GM12801 (cell line): ENCODE data around the gene TRIP10.

Experiments
- TF ChIP-seq, protein P1 (sequence below): IDR thresholded peaks from one replicate; pipeline ENCODE4 v1.5.1; 2011; ENCODE audit warnings: control low read depth; ENCODE audit not compliant: insufficient read length; ENCODE audit errors: extremely low read depth

TRIP10 gene

DNA sequence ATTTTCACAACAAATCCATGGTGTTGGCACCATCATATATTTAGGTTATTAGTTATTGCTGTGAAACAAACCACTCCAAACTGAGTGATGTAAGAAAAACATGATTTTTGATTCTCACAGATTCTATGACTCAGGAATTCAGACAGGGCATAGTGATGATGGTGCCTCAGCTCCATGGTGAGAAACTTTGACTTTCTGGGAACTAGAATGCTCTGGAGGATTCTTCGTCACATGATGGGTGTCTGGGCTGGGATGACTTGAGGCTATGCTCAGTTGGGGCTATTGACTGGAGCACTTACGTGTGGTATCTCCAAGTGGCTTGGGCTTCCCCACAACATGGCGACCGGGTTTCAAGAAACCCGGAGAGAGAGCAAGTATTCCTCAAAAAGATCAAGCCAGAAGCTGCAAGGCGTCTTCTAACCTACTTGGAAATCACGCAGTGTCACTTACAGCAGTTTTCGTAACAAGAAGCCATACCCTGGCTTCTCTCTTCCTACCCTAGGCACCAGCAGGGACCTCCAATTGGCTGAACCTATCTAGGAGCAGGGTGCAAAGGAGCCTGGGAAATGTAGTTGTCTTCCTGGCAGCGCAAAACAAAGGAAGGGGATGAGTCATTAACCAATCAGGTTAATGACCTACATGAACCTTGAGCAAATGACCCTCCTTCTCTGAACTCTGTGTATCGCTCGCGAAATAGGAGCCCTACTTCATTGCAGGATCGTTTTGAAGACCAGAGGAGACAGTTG lies 55.4 kb downstream of the TRIP10 start:
- TF ChIP-seq, protein P1, sequence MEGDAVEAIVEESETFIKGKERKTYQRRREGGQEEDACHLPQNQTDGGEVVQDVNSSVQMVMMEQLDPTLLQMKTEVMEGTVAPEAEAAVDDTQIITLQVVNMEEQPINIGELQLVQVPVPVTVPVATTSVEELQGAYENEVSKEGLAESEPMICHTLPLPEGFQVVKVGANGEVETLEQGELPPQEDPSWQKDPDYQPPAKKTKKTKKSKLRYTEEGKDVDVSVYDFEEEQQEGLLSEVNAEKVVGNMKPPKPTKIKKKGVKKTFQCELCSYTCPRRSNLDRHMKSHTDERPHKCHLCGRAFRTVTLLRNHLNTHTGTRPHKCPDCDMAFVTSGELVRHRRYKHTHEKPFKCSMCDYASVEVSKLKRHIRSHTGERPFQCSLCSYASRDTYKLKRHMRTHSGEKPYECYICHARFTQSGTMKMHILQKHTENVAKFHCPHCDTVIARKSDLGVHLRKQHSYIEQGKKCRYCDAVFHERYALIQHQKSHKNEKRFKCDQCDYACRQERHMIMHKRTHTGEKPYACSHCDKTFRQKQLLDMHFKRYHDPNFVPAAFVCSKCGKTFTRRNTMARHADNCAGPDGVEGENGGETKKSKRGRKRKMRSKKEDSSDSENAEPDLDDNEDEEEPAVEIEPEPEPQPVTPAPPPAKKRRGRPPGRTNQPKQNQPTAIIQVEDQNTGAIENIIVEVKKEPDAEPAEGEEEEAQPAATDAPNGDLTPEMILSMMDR: no peak

DNA sequence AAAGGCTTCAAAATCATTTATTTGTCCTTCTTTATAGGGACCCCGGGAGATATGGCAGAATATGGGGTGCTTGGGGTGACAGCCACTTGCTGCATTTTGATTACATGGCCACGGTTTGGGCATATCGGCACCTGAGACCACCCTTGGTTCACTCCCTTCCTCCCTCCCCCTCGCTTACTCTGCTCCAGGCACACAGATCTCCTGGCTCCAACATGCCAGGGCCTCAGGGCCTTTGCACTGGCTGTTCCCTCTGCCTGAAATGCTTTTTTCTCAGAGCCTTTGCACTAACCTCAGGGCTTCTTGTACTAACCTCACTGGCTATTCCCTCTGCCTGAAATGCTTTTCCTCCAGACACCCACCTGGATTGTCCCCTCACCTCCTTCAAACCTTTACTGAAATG lies 56.8 kb downstream of the TRIP10 start:
- TF ChIP-seq, protein P1: no peak

DNA sequence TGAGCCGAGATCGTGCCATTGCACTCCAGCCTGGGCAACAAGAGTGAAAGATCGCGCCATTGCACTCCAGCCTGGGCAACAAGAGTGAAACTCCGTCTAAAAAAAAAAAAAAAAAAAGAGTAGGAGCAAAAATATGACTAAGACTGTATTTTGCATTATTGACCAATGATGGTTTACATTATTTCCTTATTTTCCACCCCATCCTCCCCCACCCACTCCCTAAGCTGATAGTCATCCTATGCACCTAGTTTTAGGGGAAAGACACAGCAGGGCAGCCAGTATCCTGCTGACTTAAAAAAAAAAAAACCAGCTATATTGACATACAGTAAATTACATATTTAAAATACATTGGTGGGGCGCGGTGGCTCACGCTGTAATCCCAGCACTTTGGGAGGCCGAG lies 58.2 kb downstream of the TRIP10 start:
- TF ChIP-seq, protein P1: no peak

DNA sequence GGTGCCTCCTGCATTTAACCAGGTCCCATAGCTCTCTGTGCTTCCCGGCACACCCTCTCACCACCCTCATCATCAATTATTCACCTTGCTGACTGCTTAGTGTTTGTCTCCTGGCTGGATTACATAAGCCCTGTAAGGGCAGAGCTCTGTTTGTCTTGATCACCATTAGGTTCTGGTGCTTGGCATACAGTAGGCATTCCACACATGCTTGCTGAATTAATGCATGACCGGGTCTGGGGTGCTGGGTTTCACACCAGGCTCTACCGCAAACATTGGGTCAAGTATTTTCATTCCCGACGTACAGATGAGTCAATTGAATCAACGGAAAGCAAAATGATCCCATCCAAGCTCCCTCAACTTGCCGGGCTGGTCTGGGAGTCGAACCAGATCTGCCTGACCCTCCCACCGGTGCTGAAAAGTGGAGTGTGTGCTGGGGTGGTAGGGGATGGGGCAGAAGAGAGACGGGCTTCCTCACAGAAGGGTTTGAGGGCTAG lies 61.6 kb downstream of the TRIP10 start:
- TF ChIP-seq, protein P1: no peak
